Neutrophil (primary cell): ENCODE measurements around the gene TM9SF2.

Experiments
- H3K27ac ChIP-seq: fragments of 200-600 bp; sonication (generic); 2 replicates; pipeline ENCODE4 v1.5.1; 2016; ENCODE audit warnings: mild to moderate bottlenecking, moderate library complexity
- H3K27me3 ChIP-seq: fragments of 200-600 bp; sonication (generic); 2 replicates; pipeline ENCODE4 v1.6.0; 2016; ENCODE audit warnings: mild to moderate bottlenecking
- H3K36me3 ChIP-seq: fragments of 200-600 bp; sonication (generic); 2 replicates; pipeline ENCODE4 v1.5.1; 2017
- H3K4me1 ChIP-seq, 2 experiments: fragments of 200-600 bp in 1 of 2; sonication (generic) in 1 of 2; 1 replicate in 1 of 2; 2 replicates in 1 of 2; pipeline versions ENCODE4 v1.5.1 to v1.6.1; 2013 to 2016; ENCODE audit warnings: low read depth in 1 of 2, low read length in 1 of 2, mild to moderate bottlenecking in 1 of 2, moderate library complexity in 1 of 2; ENCODE audit not compliant: control insufficient read depth in 1 of 2, insufficient read depth in 1 of 2
- H3K4me3 ChIP-seq, 2 experiments: fragments of 200-600 bp in 1 of 2; sonication (generic) in 1 of 2; 1 replicate in 1 of 2; 2 replicates in 1 of 2; pipeline ENCODE4 v1.5.1; 2013 to 2016; ENCODE audit warnings: low read depth in 1 of 2, low read length in 1 of 2, mild to moderate bottlenecking in 1 of 2, moderate library complexity in 1 of 2
- H3K9me3 ChIP-seq: fragments of 200-600 bp; sonication (generic); 2 replicates; pipeline ENCODE4 v1.5.1; 2016
- TF ChIP-seq, protein P1 (sequence below): fragments of 200-600 bp; sonication (generic); IDR thresholded peaks from 2 replicates; pipeline ENCODE4 v1.5.1; 2016; ENCODE audit warnings: antibody characterized with exemption

TM9SF2 gene

DNA sequence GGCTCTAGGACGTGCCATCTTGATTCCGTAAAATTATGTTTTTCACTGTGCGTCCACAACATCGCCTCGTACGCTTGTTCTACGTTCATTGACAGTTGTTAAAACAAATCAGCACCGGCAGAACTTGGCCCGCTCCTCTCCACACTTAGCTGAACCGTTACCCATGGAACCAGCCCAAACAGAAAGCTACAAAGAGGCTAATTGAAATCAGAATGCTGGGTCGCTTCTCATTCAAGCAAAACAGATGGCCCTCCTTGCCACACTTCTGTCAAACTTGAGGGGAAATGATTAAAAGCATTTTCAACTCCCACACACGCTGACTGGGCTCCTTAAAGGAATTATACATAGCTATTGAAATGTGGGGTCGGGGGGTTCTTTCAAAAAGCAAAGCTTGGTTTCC lies 71.6 kb downstream of the TM9SF2 start:
- Histone ChIP-seq H3K27me3 (peaks cover 5% of the 10 kb centered on the region), H3K9me3 (no peaks in the 10 kb centered on the region), H3K36me3 (no peaks in the 10 kb centered on the region), H3K4me3 (no peak overlapping the region), H3K4me1 (no peaks in the 10 kb centered on the region), H3K27ac (no peak overlapping the region)
- TF ChIP-seq, protein P1, sequence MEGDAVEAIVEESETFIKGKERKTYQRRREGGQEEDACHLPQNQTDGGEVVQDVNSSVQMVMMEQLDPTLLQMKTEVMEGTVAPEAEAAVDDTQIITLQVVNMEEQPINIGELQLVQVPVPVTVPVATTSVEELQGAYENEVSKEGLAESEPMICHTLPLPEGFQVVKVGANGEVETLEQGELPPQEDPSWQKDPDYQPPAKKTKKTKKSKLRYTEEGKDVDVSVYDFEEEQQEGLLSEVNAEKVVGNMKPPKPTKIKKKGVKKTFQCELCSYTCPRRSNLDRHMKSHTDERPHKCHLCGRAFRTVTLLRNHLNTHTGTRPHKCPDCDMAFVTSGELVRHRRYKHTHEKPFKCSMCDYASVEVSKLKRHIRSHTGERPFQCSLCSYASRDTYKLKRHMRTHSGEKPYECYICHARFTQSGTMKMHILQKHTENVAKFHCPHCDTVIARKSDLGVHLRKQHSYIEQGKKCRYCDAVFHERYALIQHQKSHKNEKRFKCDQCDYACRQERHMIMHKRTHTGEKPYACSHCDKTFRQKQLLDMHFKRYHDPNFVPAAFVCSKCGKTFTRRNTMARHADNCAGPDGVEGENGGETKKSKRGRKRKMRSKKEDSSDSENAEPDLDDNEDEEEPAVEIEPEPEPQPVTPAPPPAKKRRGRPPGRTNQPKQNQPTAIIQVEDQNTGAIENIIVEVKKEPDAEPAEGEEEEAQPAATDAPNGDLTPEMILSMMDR, result no peak

DNA sequence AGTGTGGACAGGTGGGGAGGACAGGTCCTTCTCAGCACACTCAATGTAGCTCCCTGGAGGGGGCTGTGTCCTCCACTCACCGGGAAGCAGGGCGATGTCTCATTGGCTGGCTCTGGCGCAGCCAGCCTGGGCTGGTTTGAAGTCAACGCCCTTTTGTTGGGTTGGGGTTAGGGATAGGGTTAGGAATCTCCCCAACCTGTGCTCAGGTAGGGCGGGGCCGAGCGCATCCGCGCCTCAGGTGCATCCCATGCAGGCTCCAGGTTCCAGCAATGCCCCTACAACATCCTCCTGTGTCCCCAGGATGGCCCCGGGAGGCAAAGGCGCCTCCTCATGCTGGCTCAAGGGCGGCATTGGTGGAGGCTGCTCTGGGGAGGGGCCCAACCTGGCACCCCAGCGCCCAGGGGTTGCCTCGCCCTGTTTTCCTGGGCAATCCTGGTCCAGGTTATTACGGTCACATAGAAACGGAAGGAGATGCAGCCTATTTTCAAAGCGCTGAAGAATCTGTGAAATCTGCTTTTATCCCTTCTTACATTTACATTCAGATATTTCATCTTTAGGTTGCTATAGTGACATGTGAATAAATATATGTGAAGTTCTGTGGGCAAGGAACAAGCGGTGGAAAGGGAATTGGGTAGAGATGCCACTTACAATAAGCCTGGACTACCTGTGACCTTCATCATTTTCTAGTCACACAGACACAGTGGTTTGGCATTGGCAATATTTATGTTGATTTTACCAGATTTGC lies 74.3 kb downstream of the TM9SF2 start:
- no peak overlapping the region for H3K27ac ChIP-seq
- H3K36me3 ChIP-seq, result no peaks in the 10 kb centered on the region
- H3K4me1 ChIP-seq, result no peaks in the 10 kb centered on the region
- H3K27me3 ChIP-seq, result peaks cover 5% of the 10 kb centered on the region
- H3K9me3 ChIP-seq, result no peaks in the 10 kb centered on the region
- H3K4me3 ChIP-seq, result no peak overlapping the region
- TF ChIP-seq, protein P1, result no peak

DNA sequence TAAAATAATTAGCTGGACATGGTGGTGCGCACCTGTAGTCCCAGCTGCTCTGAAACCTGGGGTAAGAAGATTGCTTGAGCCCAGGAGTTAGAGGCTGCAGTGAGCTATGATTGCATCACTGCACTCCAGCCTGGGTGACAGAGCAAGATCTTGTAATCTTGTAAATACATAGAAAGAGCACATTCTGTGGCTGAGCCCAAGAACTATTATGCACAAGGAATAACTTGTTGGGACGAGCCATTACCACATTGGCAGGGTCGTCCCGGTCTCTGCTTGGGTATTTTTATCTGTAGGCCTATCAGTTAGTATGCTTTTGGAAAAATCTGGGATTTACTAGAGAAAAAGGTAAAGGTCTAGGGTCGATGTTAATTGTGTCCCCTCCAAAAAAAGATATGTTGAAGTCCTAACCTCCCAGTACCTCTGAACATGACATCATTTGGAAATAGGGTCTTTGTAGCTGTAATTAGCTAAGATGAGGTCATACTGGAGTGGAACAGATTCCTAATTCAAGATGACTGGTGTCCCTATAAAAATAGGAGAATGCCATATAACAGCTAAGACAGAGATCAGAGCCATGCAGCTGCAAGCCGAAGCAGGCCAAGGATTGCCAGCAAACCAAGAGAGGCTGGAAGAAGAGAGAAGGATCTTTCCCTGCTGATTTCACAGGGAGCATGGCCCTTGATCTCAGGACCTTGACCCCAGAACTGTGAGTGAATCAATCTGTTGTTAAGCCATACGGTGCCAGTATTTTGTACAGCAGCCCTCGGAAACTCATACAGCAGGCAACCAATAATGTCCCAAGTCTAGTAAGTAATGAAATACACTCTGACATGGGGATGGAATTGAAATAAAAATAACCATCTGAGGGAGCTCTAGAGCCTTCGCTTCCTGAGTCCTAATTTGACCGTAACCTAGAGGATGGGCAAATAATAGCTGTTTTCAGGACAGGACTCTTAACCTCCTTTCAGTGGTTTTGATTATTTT lies 77.0 kb downstream of the TM9SF2 start:
- TF ChIP-seq, protein P1, result no peak
- peaks cover 5% of the 10 kb centered on the region for H3K27me3 ChIP-seq
- no peaks in the 10 kb centered on the region for H3K36me3 ChIP-seq
- H3K27ac ChIP-seq, result no peak overlapping the region
- no peaks in the 10 kb centered on the region for H3K9me3 ChIP-seq
- no peaks in the 10 kb centered on the region for H3K4me1 ChIP-seq
- no peak overlapping the region for H3K4me3 ChIP-seq

DNA sequence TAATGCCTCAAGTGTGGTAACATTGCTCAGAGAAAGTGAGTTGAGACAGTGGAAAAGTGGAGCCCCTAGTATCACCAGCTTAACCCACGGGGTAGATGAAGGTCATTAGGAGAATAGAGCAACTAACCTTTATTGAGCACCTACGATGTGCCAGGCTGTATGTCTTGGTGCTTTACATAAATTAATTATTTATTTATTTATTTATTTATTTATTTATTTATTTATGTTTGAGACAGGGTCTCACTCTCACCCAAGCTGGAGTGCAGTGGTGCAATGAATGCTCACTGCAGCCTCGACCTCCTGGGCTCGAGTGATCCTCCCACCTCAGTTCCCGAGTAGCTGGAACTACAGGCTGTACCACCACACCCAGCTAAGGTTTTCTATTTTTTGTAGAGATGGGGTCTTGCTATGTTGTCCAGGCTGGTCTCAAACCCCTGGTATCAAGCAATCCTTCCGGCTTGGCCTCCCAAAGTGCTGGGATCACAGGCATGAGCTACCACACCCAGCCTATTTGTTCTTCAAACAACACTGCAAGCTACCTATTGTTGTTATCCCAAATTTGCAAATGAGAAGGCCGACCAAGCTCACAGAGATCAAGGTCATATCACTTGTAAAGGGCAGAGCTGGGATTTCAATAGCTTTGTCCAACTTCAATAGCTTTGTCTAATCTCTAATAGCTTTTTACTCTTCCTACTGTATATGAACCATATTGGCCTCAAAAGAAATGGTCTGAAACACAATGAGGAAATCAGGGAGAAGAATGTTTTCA lies 79.4 kb downstream of the TM9SF2 start:
- no peak overlapping the region for H3K4me3 ChIP-seq
- TF ChIP-seq, protein P1, result no peak
- H3K36me3 ChIP-seq, result no peaks in the 10 kb centered on the region
- no peak overlapping the region for H3K27ac ChIP-seq
- no peaks in the 10 kb centered on the region for H3K9me3 ChIP-seq
- H3K27me3 ChIP-seq, result no peaks in the 10 kb centered on the region
- H3K4me1 ChIP-seq, result no peaks in the 10 kb centered on the region

DNA sequence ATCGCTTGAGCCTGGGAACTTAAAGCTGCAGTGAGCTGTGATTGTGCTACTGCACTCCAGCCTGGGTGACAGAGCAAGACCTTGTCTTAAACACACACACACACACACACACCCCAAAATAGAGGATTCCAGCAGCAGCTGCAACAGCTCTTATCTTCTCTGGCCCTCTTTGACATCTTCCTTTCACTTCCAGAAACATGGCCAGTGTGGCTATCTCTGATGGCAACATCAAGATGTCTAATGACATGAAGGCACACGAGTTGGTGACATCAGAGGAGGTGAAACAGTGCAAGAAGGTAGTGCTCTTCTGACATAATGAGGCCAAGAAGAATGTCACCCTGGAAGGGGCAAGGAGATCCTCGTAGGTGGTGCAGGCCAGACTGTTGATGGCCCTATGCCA lies 81.2 kb downstream of the TM9SF2 start:
- Histone ChIP-seq H3K36me3 (no peaks in the 10 kb centered on the region), H3K27me3 (no peaks in the 10 kb centered on the region), H3K27ac (no peak overlapping the region), H3K9me3 (no peaks in the 10 kb centered on the region), H3K4me3 (no peak overlapping the region), H3K4me1 (no peaks in the 10 kb centered on the region)
- TF ChIP-seq, protein P1, result no peak
